AG09319 (cell line): ENCODE measurements around the gene MRPL10.
A peak's percentile ranks its signal among the peaks of the same experiment; 100 is the strongest.

ENCODE experiments used
- DNase-seq: peaks from one replicate; pipeline ENCODE4 v3.0.0-alpha.2; 2010; ENCODE audit warnings: low read depth; ENCODE audit errors: extremely low read depth
- TF ChIP-seq, protein P1 (sequence below): IDR thresholded peaks from 2 replicates; pipeline ENCODE4 v1.5.1; 2011; ENCODE audit warnings: low read depth, mild to moderate bottlenecking, inconsistent platforms, low read length, moderate library complexity

Gene MRPL10

GRCh38 chr17:47791025-47791424, 40.3 kb downstream of the MRPL10 start:
- TF ChIP-seq, protein P1, sequence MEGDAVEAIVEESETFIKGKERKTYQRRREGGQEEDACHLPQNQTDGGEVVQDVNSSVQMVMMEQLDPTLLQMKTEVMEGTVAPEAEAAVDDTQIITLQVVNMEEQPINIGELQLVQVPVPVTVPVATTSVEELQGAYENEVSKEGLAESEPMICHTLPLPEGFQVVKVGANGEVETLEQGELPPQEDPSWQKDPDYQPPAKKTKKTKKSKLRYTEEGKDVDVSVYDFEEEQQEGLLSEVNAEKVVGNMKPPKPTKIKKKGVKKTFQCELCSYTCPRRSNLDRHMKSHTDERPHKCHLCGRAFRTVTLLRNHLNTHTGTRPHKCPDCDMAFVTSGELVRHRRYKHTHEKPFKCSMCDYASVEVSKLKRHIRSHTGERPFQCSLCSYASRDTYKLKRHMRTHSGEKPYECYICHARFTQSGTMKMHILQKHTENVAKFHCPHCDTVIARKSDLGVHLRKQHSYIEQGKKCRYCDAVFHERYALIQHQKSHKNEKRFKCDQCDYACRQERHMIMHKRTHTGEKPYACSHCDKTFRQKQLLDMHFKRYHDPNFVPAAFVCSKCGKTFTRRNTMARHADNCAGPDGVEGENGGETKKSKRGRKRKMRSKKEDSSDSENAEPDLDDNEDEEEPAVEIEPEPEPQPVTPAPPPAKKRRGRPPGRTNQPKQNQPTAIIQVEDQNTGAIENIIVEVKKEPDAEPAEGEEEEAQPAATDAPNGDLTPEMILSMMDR: no peak
- no peak for DNase-seq

GRCh38 chr17:47789611-47790561, 41.5 kb downstream of the MRPL10 start:
- no peak for DNase-seq
- TF ChIP-seq, protein P1: peak; percentile 55

DNA sequence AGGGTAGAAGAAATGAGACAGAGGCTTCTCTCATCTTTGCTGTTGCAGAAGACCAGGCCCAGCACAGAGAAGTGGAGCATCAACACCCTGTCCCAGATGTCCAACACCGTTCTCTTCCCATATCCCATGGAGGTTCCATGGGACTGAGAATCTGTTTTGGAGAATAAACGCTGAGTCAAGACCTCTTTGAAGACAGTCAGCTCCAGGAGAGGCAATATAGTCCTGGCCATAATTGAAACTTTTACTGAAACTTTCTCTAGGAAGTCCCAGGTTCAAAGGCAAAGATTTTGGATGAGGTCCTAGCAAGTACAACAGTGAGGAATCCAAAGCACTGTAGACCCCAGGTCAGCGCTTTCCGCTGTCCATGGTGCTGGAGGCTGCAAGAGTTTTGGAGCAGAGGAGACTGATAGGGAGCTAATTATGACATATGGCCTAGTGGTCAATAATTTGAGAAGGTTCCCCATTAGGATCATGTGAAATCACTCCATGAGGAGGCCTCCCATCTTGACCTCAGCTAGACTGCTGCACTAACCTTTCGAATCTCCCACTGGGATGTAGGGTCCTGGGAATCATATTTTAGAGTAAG, 45.7 kb downstream of the MRPL10 start:
- DNase-seq: no peak
- TF ChIP-seq, protein P1: no peak

DNA sequence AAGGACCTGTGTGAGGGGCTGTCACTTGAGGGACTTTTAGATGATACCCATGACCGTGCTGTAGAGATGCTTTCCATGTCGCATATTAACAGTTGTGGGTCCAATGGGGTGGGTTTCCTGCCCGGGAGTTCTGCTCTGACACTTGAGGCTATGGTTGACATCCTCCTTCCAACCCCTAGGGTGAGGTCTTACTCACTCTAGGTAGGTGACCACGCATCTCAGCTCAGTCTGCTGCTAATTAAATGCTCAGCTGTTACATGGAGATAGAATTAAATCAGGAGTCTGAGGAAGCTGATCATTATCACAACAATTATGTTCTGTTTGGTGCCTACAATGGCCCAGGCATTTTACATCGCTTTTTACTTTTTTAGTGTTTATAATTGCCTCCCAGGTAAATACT, 49.9 kb downstream of the MRPL10 start:
- DNase-seq: no peak
- TF ChIP-seq, protein P1: no peak

GRCh38 chr17:47778184-47778635, 53.1 kb downstream of the MRPL10 start:
- TF ChIP-seq, protein P1: no peak
- DNase-seq: no peak

DNA sequence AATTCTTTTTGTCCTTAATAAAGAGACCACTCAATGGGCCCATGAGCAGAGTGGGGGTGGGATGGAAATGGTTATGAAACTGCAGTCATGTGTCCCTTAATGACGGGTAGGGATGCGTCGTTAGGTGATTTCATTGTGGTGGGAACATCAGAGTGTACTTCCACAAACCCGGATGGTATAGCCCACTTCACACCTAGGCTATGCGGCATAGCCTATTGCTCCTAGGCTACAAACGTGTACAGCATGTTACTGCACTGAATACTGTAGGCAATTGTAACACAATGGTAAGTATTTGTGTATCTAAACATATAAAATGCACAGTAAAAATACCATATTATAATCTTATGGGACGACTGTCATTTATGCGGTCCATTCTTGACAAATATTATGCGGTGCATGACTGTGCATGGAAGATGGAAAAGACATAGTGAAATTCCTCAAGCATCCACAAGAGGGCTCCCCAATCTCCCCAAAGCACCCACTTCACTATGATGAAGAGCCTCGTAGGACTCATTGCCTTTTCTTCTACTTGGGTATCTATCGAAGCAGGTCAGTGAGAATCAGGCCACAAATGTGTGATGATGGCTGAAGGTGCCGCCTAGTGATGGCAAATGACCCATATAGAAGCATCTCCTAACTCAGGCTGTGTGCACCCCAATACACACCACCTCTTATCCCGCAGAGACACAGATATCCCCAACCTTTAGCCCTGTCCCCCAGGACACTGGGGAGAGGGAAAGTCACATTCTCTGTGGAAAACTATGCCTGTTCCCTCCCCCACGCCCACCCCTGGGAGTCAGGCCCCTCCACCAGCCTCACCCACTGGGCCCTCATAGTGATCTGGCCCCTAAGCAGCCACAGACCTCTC, 54.8 kb downstream of the MRPL10 start:
- DNase-seq: peak; percentile 2
- TF ChIP-seq, protein P1: peak; percentile 66
